ENCODE measurements around the gene IGF2R.

GRCh38 chr6:159948199-159948598, 20.7 kb upstream of the IGF2R start:
- no peak for TF ChIP-seq CTCF (IDR thresholded peaks at IDR 0.05; ENCODE audit: low read length)
- TF ChIP-seq EZH2phosphoT487 (IDR thresholded peaks at IDR 0.05; ENCODE audit: low read length), result no peak

Measured in MM.1S (cell line).